M059J (cell line): Measurements from ENCODE around the gene NELFB. TPM values are rescaled to one million over a fixed set of nuclear protein-coding genes. Genes with fewer than 3 reads are reported as not detected.

Source experiments
- DNase-seq: peaks from one replicate; pipeline ENCODE4 v3.0.0-alpha.2; 2012; ENCODE audit warnings: low read depth
- total RNA-seq: library from RNA; depleted of rRNA; stranded (reverse); fragments of >200 nt; shearing (Covaris generic); gene quantifications from 2 replicates; pipeline ENCODE4 v1.2.3, GENCODE V29; 2014; rRNA removed

Gene NELFB
- total RNA-seq, 1 experiment from 2014 or later, result 73.9 TPM

GRCh38 chr9:137314561-137315560 is 59.7 kb downstream of the NELFB start:
- DNase-seq, result no peak

DNA sequence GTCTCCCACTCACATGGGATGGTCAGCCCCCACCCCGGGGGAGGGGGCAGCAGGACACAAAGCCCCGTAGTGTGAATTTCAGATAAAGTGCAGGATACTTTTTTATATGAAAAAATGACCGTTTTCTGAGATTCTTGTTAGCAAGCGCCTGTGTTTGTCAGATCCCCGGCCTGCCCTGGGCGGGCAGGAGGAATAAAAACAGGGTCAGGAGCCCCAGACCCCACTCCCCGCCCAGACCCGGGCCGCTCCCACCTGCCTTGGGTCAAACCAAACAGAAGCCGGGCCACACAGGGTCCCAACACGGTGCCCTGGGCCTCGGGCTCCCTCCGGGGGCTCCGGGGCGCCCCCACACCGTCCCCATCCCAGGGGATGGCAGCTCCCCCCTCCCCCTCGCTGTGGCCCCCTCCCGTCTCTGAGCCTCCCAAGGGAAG is 60.5 kb downstream of the NELFB start:
- DNase-seq, result no peak

DNA sequence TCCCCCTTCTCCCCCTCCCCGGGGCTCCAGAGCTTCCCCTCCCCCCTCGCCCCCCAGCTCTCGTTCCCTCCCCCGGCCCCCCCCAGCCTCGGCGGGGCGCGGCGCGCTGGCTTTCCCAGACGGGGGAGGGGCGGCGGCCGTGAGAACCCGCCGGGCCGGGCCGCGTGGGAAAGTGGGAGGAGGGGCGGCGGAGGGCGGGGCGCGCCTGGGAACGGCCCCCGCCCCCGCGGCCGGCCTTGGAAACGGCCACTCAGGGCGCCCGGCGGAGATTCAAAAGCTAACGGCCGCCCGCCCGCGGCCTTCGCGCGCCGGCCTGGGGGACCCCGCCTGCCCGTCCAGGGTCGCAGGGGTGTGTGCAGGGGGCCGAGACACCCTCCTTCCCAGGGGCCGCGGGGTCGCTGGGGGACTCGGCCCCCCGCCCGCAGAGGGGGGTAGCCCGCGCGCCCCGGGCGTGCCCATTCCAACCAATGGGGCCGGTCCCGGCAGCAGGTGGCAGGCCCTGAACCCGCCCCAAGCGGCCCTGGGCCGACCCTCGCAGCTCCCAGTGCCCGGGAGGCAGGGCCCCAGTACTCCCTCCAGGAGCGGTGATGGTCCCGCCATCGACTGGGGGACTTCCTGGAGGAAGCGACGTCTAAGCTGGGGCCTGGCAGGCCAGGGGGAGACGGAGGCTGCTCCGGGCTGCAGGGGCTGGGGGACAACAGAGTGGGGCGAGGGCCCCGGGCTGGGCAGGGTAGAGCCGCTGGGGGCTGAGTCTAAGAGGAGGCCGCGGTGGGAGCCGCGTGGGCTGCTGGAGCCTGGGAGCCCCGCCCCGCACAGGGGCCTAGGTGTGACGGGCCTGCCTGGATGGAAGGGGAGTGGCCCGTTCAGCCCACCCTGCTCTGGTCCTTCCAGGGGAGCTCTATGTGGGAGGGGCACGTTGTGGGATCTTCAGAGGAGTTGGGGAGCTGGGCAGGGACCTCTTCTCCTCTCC is 61.2 kb downstream of the NELFB start:
- no peak for DNase-seq

DNA sequence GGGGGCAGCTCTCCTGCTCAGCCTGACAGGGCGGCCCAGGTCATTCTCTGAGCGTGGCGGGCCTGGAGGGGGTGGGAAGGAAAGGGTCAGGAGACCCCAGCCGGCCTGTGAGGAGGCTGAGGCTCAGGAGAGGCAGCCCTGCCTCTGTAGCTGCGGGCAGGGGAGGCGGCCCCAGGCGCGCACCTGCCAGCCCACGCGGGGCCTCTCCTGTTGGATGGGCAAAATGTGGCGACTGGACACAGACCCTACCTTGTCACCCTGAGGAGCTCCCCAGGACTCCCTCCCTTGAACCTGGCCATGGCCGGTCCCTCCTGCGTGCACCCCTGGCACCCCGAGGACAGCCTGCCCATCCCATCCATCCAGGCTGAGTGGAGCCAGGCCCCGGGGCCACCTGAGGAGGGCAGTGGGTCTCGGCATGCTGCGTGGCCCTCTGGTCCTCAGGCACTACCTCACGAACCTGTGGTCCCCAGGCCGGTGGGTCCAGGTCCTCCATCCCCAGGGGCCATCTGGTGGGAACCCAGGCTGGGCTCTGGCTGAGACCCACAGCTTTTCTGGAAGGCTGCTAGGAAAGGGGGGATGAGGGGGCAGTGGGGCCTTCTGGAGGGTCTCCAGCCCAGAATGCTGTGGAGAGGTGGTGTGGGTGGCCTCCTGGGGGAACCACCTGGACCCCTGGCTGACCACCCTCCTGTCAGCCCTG is 62.0 kb downstream of the NELFB start:
- no peak for DNase-seq

DNA sequence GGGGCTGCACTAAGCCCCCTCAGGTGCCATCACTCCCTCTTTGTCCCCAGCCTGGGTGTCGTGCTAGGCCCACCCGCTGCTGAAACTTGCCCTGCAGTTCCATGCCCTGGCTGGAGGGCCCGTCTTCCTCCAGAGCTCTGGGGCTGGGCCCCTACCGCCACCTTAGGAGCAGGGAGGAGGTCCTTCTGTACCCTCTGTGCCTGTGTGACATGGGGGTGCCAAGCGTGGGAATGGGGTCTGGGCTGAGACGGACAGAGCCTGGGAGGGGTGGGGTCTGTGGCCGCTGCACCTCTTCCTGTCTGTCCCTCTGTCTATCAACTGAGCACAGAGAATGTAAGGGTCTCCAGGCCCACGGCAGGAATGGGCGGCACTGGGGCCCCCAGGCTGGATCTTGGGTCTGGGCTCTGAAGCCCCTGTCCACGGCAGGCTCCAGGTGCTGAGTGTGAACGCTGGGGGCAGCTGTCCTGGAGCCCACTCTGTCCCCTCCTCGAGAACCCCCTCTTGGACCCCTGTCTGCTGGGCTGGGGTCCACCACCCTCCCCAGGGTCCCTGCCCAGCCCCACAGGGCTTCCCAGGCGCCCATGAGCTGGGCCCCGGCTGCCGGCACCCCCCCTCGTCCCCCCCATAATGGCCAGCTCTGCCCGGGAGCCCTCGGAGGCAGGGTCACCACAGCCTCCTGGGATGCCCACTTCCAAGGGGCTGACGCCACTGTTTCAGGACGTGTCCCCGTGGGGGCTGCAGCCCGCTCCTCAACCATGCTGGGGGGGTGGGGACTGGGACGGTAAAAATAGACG is 62.8 kb downstream of the NELFB start:
- no peak for DNase-seq

DNA sequence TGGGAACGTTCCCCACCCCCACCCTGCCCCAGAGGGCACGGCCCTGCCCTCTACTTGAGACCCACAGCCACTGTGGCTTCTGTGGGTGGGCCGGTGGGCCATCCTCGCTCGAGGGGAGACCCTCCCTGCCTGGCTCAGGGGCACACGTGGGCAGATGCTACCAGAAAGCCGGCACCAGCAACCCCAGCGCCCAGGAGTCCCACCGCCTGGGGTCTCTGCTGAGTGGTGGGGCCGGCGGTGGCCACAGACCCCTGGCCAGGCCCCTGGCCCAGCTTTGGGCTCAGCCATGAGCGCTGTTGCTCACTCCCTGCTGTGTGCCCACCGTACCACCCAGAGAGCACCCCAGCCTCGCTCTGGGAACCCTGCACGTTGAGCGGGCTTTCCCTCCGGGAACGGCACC is 63.5 kb downstream of the NELFB start:
- no peak for DNase-seq

DNA sequence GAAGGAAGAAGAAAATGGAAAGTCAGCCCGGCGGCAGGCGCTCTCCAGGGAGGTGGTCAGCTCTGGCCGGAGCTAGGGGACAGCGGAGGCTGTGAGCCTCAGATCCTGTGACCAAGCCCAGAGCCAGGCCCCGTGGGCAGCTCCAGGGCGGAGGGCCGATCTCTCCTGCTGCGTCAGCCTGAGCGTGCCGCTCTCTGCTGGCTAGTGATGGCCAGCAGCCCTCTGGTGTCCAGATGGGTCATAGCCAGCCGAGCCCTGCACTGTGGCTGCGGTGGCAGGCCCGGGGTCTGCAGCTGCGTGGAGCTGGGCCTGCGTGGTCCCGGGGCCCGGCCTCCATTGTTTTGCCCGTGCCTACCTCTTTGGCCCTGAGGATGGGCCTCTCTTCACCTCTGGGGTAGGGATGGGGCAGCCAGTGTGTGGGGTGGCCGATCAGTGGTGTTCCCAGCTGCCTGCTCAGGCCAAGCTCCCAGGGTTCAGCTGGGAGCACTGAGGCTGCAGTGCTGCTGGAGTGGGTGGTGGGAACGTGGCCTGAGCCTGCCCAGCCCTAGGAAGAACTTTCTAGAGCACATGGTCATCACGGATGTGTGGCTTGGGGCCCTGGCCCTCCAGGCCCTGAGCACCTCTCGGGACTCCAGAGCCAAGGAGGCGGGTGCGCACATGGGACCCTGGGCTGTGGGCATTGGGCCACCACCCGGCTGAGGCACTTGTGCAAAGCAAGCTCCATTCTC is 64.0 kb downstream of the NELFB start:
- peak; percentile 63 for DNase-seq

GRCh38 chr9:137319739-137320551 is 64.8 kb downstream of the NELFB start:
- DNase-seq, result no peak

GRCh38 chr9:137320555-137321384 is 65.6 kb downstream of the NELFB start:
- DNase-seq, result no peak

DNA sequence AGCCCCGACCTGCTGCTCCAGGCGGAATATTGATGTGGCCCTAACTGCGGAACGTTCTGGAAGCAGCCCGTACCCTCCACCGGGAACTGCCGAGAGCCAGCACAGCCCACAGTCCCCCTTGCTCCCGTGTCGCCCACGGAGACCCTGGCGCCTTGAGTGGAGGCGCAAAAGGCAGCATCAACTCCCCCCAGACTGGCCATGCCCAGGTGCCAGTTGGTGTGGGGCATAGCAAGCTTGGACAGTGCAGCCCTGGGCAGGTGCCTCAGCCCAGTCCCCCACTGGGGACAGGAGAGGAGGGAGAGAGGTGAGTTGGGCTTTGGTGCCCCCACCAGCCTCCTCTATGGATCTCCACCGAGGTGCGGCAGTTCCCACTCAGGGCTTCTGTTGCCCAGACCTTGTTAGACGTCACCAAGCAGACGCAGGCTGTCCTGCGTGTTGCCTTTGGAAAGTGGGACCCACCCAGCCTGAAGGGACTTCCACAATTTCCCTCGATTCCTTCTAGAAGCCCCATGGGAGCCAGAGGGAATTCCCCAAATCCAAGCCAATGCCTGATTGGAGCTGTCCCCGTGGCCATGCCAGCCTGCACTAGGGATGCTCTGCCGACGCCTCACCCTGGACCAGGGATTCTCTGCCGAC is 66.7 kb downstream of the NELFB start:
- no peak for DNase-seq

Other genes starting within 250 kb of the NELFB start
- 9.2 and 10.2 TPM in 2 replicates for gene ABCA2, start 227.1 kb upstream of the NELFB start, total RNA-seq
- not detected in 2 replicates for gene FUT7, start 223.2 kb upstream of the NELFB start, total RNA-seq
- gene NPDC1, start 209.2 kb upstream of the NELFB start, total RNA-seq, result 8.2 and 10.7 TPM in 2 replicates
- not detected in 2 replicates for gene ENTPD2, start 201.3 kb upstream of the NELFB start, total RNA-seq
- gene SAPCD2, start 184.8 kb upstream of the NELFB start, total RNA-seq, result 11.8 and 28.5 TPM in 2 replicates
- gene UAP1L1, start 177.8 kb upstream of the NELFB start, total RNA-seq, result 6.7 and 12.9 TPM in 2 replicates
- gene MAN1B1, start 168.3 kb upstream of the NELFB start, total RNA-seq, result 86.8 and 145 TPM in 2 replicates
- 26.8 and 30.0 TPM in 2 replicates for gene DPP7, start 140.6 kb upstream of the NELFB start, total RNA-seq
- not detected in 2 replicates for gene GRIN1, start 116.2 kb upstream of the NELFB start, total RNA-seq
- gene LRRC26, start 85.3 kb upstream of the NELFB start, total RNA-seq, result not detected in 2 replicates
- gene TMEM210, start 83.3 kb upstream of the NELFB start, total RNA-seq, result not detected in 2 replicates
- 8.6 and 17.6 TPM in 2 replicates for gene ANAPC2, start 66.8 kb upstream of the NELFB start, total RNA-seq
- gene SSNA1, start 66.7 kb upstream of the NELFB start, total RNA-seq, result 99.7 and 110 TPM in 2 replicates
- gene TPRN, start 54.6 kb upstream of the NELFB start, total RNA-seq, result 4.5 and 8.5 TPM in 2 replicates
- gene TMEM203, start 49.7 kb upstream of the NELFB start, total RNA-seq, result 68.2 and 68.9 TPM in 2 replicates
- 14.9 and 17.6 TPM in 2 replicates for gene NDOR1, start 49.6 kb upstream of the NELFB start, total RNA-seq
- gene RNF208, start 33.1 kb upstream of the NELFB start, total RNA-seq, result 0.39 TPM in 1 of 2 replicates, not detected in the other
- 0.44 and 1.0 TPM in 2 replicates for gene CYSRT1, start 30.2 kb upstream of the NELFB start, total RNA-seq
- gene RNF224, start 27.8 kb upstream of the NELFB start, total RNA-seq, result not detected in 2 replicates
- gene SLC34A3, start 24.4 kb upstream of the NELFB start, total RNA-seq, result 0.10 TPM in 1 of 2 replicates, not detected in the other
- 273 and 381 TPM in 2 replicates for gene TUBB4B, start 14.0 kb upstream of the NELFB start, total RNA-seq
- not detected in 2 replicates for gene STPG3, start 4.0 kb upstream of the NELFB start, total RNA-seq
- gene TOR4A, start 22.4 kb downstream of the NELFB start, total RNA-seq, result 1.7 TPM in 2 replicates
- not detected in 2 replicates for gene NRARP, start 46.9 kb downstream of the NELFB start, total RNA-seq
- 1.6 and 2.7 TPM in 2 replicates for gene EXD3, start 167.8 kb downstream of the NELFB start, total RNA-seq
- gene NOXA1, start 168.1 kb downstream of the NELFB start, total RNA-seq, result not detected in 2 replicates
- gene ENTPD8, start 186.0 kb downstream of the NELFB start, total RNA-seq, result not detected in 2 replicates
- 11.8 and 24.0 TPM in 2 replicates for gene NSMF, start 204.0 kb downstream of the NELFB start, total RNA-seq